ENCODE data around the gene AOAH. TPM values are rescaled to one million over a fixed set of nuclear protein-coding genes. Genes with fewer than 3 reads are reported as not detected.
"Not testable (repeated sequence)": the region's sequence is repeated elsewhere in the genome, so short reads cannot be mapped to it uniquely, and the experiment has no call there.

AOAH gene
- total RNA-seq, 4 donors from 2014 or later, result 1.1 to 4.8 (median 1.6) TPM

GRCh38 chr7:36509962-36510361 lies 214.3 kb downstream of the AOAH start:
- DNase-seq (ENCODE audit: low spot score in 2 of 2), result no peak
- Histone ChIP-seq H3K9me3 (no peaks in the 10 kb centered on the region), H3K4me1 (peaks cover 14% of the 10 kb centered on the region), H3K36me3 (no peaks in the 10 kb centered on the region), H3K27ac (no peak overlapping the region), H3K4me3 (no peak overlapping the region), H3K27me3 (no peaks in the 10 kb centered on the region)
- 86% methylated on average over 9 of the region's 9 CpGs for WGBS
- TF ChIP-seq EP300 (IDR thresholded peaks at IDR 0.05) (no peak), CTCF (IDR thresholded peaks at IDR 0.05) (no peak), POLR2AphosphoS5 (IDR thresholded peaks at IDR 0.05) (no peak), POLR2A (IDR thresholded peaks at IDR 0.05) (no peak)

- Histone ChIP-seq H3K4me3 (no peak overlapping the region), H3K27ac (no peak overlapping the region), H3K9me3 (no peaks in the 10 kb centered on the region), H3K4me1 (peaks cover 14% of the 10 kb centered on the region), H3K36me3 (no peaks in the 10 kb centered on the region), H3K27me3 (no peaks in the 10 kb centered on the region)
- TF ChIP-seq POLR2AphosphoS5 (IDR thresholded peaks at IDR 0.05), result no peak
- TF ChIP-seq EP300 (IDR thresholded peaks at IDR 0.05), result no peak
- TF ChIP-seq CTCF (IDR thresholded peaks at IDR 0.05), result no peak
- no peak for TF ChIP-seq POLR2A (IDR thresholded peaks at IDR 0.05)
- DNase-seq (ENCODE audit: low spot score in 2 of 2), result peak in 1 of 2 donors; percentile 43
- 42% methylated on average over 9 of the region's 9 CpGs for WGBS
These were observed 216.5 kb downstream of the AOAH start for GRCh38 chr7:36507475-36508440.

- Histone ChIP-seq H3K27ac (no peak overlapping the region), H3K4me1 (peaks cover 14% of the 10 kb centered on the region)
- peak in 1 of 2 donors; percentile 41 for DNase-seq (ENCODE audit: low spot score in 2 of 2)
These were observed 217.5 kb downstream of the AOAH start for GRCh38 chr7:36506820-36507219.

GRCh38 chr7:36506130-36506798 lies 218.0 kb downstream of the AOAH start:
- TF ChIP-seq EP300 (IDR thresholded peaks at IDR 0.05) (no peak), POLR2A (IDR thresholded peaks at IDR 0.05) (no peak), POLR2AphosphoS5 (IDR thresholded peaks at IDR 0.05) (no peak), CTCF (IDR thresholded peaks at IDR 0.05) (no peak)
- Histone ChIP-seq H3K9me3 (no peaks in the 10 kb centered on the region), H3K36me3 (no peaks in the 10 kb centered on the region), H3K27me3 (no peaks in the 10 kb centered on the region), H3K4me1 (peaks cover 14% of the 10 kb centered on the region), H3K27ac (no peak overlapping the region), H3K4me3 (no peak overlapping the region)
- WGBS, result 84% methylated on average over 7 of the region's 7 CpGs
- DNase-seq (ENCODE audit: low spot score in 2 of 2), result peak in 1 of 2 donors; percentile 57

More at GRCh38 chr7:36506820-36507219, 217.5 kb downstream of the AOAH start:
- WGBS, result 78% methylated on average over 3 of the region's 3 CpGs
- Histone ChIP-seq H3K9me3 (no peaks in the 10 kb centered on the region), H3K4me3 (no peak overlapping the region), H3K27me3 (no peaks in the 10 kb centered on the region), H3K36me3 (no peaks in the 10 kb centered on the region)
- TF ChIP-seq CTCF (IDR thresholded peaks at IDR 0.05) (no peak), EP300 (IDR thresholded peaks at IDR 0.05) (no peak), POLR2A (IDR thresholded peaks at IDR 0.05) (no peak), POLR2AphosphoS5 (IDR thresholded peaks at IDR 0.05) (no peak)

- H3K27ac ChIP-seq; H3K9me3 ChIP-seq; DNase-seq (ENCODE audit: low spot score in 2 of 2); H3K36me3 ChIP-seq; H3K4me3 ChIP-seq; H3K27me3 ChIP-seq: not testable (repeated sequence)
- peaks cover 14% of the 10 kb centered on the region for H3K4me1 ChIP-seq
- 92% methylated on average over 4 of the region's 5 CpGs for WGBS
These were observed 219.7 kb downstream of the AOAH start for GRCh38 chr7:36504617-36505016.

- not testable (repeated sequence) for H3K27ac ChIP-seq, H3K9me3 ChIP-seq, H3K4me3 ChIP-seq, H3K27me3 ChIP-seq, H3K36me3 ChIP-seq
- peak in 1 of 2 donors; percentile 53 for DNase-seq (ENCODE audit: low spot score in 2 of 2)
- peaks cover 14% of the 10 kb centered on the region for H3K4me1 ChIP-seq
- 94% methylated on average over 17 of the region's 17 CpGs for whole genome bisulfite sequencing
These were observed 220.1 kb downstream of the AOAH start for GRCh38 chr7:36504216-36504615.

All from suprapubic skin (tissue), 4 donors.